HG03025 (cell line): ENCODE data around the gene TMEM221.

ENCODE experiments used
- ATAC-seq: cut with Tn5 transposase; IDR thresholded peaks from one replicate; pipeline ENCODE4 v1.9.1; 2021; ENCODE audit warnings: mild to moderate bottlenecking, moderate library complexity; ENCODE audit not compliant: unreplicated experiment, low FRiP score

Gene TMEM221

GRCh38 chr19:17406887-17407196 lies 41.6 kb downstream of the TMEM221 start:
- no peak for ATAC-seq

GRCh38 chr19:17406046-17406886 lies 42.2 kb downstream of the TMEM221 start:
- ATAC-seq = no peak

- ATAC-seq = no peak
Measured at GRCh38 chr19:17405250-17406045, 43.0 kb downstream of the TMEM221 start, which contains the start of gene BST2. TSS of gene BST2 (minus strand) at chr19:17405630. CDS start at chr19:17405575, 55 bp downstream.

GRCh38 chr19:17404621-17405249 lies 43.7 kb downstream of the TMEM221 start:
- no peak for ATAC-seq

GRCh38 chr19:17404015-17404414 lies 44.5 kb downstream of the TMEM221 start:
- no peak for ATAC-seq

- no peak for ATAC-seq
Measured at GRCh38 chr19:17402982-17403855, 45.2 kb downstream of the TMEM221 start.

- no peak for ATAC-seq
Measured at GRCh38 chr19:17401628-17402027, 46.8 kb downstream of the TMEM221 start.

- ATAC-seq = no peak
Measured at GRCh38 chr19:17398902-17399527, 49.5 kb downstream of the TMEM221 start.

GRCh38 chr19:17394891-17395415 lies 53.5 kb downstream of the TMEM221 start:
- no peak for ATAC-seq

- ATAC-seq = no peak
Measured at GRCh38 chr19:17393914-17394313, 54.6 kb downstream of the TMEM221 start, which contains the start of gene CCDC194. TSS of gene CCDC194 (minus strand) at chr19:17394196. CDS start at chr19:17394158, 38 bp downstream.

- no peak for ATAC-seq
Measured at GRCh38 chr19:17393002-17393401, 55.5 kb downstream of the TMEM221 start.

GRCh38 chr19:17391371-17392151 lies 56.9 kb downstream of the TMEM221 start:
- no peak for ATAC-seq

- ATAC-seq = peak; percentile 66
Measured at GRCh38 chr19:17390665-17391370, 57.6 kb downstream of the TMEM221 start.

- ATAC-seq = no peak
Measured at GRCh38 chr19:17389957-17390664, 58.4 kb downstream of the TMEM221 start.

- ATAC-seq = no peak
Measured at GRCh38 chr19:17389288-17389687, 59.2 kb downstream of the TMEM221 start.

- no peak for ATAC-seq
Measured at GRCh38 chr19:17385878-17386611, 62.4 kb downstream of the TMEM221 start.
